Measurements from ENCODE around the gene CREB1.
"Not testable (repeated sequence)": the region's sequence is repeated elsewhere in the genome, so short reads cannot be mapped to it uniquely, and the experiment has no call there.

CREB1 gene

DNA sequence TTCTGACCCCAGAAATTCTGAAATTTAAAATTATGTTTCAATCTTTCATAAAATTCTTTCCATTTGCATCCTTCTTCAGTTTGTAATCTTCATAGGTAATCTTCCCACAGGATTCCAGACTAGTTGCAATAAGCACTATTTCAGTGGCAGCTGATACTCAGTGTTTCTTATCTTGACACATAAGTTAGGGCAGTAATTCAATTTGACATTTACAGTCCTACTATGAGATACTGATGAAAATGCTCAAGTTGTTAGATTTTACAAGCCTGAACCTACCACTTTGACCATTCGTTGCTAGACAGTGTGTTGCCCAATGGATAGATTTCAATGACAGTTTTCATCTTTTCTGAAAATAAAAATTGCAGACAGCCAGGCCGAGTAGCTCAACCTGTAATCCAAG is 85.1 kb downstream of the CREB1 start:
- in situ Hi-C loops (cut with MboI; ENCODE audit: low sequenced_read_pairs): no loop called here

DNA sequence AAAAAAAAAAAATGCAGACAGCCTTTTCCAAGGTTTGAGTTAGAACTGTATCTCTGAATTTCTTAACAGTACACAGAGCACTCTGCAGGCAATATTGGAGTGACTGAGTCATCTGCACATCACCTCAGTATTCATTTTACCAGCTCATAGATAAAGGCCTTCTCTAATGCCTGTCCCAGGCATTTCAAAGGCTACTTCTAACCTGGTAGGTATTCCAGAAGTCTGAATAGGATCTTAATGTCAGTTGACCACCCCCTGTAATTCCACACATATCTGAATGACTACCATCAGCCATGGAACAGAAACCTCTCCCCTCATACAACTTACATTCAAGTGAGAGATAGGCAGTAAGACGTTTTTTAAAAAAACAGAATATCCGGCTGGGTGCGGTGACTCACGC is 86.4 kb downstream of the CREB1 start:
- in situ Hi-C loops (cut with MboI; ENCODE audit: low sequenced_read_pairs): no loop called here

DNA sequence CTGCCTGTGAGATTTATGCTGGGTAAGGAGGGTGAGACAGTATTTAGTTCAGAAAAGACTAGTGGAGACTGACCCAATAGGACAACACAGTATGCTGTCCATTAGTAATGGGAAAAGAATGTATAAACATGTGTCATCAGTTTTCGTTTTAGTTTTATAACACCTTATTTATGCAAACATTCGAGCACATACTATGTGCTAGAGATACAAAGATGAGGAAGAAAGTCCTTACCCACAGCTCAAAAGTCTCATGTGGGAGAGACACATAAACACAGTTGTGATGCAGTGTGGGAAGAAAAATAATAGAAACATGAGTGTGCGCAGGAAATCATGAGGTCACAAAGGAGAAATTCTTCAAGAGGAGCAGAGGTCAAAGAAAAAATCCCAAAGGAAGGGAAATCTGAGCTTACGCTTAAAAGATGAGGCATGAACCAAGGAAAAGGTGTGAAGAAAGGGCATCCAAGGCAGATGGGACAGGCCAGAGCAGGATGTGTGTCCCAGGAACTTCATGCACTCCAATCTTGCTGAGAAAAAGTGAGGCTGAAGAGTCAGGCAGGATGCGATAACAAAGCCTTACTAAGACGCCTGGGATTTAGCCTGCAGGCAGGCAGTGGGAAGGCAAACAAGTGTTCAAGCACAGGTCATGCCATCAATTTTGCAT is 87.4 kb downstream of the CREB1 start:
- in situ Hi-C loops (cut with MboI; ENCODE audit: low sequenced_read_pairs): no loop called here

DNA sequence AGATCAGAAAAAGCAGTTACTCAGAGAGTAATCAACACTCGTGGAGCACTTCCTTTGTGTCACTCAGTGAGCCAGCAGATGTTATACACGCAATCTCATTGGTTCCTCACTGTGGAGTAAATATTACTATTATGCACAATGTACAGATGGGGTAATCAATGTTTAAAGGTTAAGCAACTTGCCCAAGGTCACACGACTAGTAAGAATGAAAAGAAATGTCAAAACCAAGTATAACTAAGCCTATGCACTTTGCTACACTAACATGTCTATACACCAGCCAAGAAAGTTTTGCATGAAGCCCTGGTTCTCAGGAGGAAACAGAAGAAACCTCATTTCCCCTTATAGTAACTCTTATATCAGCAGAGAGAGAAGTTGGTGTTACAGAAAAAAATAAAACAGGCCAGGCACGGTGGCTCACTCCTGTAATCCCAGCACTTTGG is 90.0 kb downstream of the CREB1 start:
- in situ Hi-C loops (cut with MboI; ENCODE audit: low sequenced_read_pairs): no loop called here

DNA sequence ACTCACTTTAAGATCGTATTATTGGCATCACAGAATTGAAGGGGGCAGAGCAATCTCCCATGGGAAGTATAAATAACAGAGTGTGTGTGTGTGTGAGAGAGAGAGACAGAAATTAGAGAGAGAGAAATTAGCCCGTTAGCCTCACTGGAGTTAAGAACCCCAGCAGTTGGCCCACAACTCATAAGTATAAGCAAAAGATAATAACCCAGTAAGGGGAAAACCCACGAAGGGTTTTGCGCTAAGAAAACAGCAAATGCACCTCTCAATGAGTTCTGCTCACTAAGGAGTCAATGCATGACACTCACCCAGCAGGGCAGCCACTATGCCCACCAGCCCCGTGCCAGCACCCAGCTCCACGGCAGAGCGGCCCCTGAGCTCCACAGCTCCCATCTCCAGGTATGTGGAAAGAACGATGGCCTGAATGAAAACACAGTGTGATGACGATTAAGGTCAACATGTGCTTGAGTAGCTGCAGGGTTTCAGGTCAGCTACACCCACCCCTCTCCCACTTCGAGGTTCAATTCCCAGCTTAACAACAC is 91.8 kb downstream of the CREB1 start:
- in situ Hi-C loops (cut with MboI; ENCODE audit: low sequenced_read_pairs): no loop called here

DNA sequence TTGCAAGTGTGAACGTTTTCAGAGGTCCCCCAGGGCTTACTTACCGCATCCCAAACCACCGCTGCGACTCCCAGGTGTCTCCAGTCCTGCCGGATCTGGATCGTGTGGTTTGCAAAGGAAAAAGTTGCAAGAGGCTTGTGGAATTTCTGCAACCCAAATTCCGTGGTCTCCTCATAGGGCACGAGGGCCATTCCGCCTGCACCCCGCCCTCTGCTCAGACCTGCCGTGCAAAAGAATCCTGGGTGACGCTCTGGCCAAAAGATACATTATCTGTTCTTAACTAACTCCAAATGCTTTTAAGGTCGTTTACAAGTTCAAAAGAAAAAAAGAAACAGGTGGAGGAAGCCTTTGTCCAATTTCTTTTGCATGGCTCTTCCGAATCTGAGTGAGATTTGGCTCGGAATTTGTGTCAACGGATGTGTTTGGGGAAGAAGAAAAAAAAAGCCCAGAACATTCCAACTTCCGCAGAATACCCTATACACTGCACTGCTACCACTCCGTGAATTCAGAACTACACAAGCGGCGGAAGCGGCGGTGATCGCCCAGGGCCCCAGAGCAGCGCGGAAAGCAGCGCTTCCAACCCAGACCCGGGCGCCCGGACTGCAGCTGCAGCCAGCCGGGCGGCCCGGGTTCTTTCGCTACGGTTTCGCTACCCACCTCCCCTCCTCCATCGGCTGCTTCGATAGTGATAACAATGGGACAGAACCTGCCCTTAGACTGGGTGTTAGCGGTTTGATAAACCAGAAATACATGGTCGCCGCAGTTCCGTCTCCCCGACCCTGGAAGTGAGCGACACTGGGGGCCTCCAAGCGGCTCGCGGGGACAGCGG is 94.6 kb downstream of the CREB1 start:
- in situ Hi-C loops (cut with MboI; ENCODE audit: low sequenced_read_pairs): no loop called here

DNA sequence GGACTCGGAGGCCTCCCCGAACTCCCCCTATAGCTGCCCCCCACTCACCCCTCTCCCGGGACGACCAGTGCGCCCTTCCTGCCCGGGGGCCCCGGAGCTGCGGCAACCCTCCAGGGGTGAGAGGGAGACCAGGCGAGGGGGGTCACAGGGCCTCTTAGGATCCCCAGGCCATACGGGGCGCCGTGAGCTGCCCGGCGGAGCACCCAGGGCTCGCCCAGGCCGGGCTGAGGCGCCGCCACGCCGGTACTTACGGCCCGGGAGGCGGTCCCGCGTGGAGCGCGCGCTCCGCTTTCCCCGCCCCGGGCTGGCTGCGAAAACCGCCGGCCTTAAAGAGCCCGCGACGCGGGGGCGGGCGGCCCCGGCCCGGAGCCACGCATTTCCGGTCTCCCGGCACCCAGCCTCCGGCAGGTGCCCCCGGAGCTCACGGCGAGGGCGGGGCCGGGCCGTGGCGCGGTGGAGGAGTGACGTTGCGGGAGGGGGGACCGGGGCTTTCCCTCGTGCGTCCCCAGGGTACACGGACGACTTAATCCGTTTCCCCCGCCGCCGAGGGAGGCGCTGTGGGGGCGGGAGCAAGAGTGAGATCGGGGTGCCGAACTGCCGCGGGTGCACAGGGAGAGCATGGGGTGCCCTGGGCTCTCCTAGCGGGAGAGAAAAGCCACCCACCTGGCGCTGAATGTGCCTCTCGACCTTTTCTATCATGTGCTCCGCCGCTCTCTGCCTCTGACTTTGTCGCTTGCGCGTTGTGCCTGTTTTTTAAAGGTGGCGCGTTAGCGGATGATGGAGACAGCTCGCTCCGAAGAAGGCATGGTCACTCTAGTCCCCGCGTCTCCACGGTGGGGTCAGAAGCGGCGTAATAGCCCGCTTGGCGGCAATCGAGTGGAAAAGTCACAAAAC is 95.5 kb downstream of the CREB1 start, which contains the start of gene METTL21A:
TSS of gene METTL21A (minus strand) at position 381 of the 894 bp plus-strand sequence. CDS start 1,019 bp downstream, outside the sequence.
- in situ Hi-C loops (cut with MboI; ENCODE audit: low sequenced_read_pairs): no loop called here

DNA sequence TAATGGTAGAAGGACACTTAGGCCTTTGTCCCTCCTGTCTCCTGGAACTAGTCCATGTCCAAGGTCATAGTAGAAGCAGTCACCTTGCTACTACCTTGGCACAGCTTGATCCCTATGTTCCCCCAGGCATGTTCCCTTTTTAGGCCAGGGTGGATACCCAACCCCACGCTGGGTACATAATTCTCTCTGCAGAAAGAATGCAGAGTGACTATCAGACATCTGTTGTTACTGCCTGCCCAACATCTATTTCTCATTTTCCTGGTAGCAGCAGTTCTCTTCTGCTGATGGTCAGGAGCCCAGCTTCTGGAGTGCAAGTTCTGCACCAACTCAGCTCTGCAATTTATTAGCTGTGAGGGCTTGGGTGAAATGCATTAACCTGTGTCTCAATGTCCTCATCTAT is 99.8 kb downstream of the CREB1 start:
- in situ Hi-C loops (cut with MboI; ENCODE audit: low sequenced_read_pairs): no loop called here

DNA sequence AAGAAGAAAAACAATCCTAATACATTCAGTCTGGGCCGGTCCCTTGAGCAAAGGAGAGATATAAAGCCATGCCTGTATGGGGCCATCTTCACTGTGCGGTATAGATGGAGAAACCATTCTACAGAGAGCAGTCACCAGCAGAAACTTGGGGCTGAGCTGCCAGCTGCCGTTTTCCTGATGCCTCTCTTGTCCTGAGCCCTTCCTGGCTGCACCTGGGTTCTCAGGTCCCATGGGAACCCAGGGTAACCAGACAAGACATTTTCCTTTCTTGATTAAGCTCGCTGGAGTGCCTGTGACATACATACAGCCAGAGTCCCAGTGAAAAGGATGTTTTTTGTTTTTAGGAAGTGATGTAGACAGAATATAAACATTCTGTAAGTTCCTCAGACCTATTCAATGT is 100.7 kb downstream of the CREB1 start:
- in situ Hi-C loops (cut with MboI; ENCODE audit: low sequenced_read_pairs): no loop called here

DNA sequence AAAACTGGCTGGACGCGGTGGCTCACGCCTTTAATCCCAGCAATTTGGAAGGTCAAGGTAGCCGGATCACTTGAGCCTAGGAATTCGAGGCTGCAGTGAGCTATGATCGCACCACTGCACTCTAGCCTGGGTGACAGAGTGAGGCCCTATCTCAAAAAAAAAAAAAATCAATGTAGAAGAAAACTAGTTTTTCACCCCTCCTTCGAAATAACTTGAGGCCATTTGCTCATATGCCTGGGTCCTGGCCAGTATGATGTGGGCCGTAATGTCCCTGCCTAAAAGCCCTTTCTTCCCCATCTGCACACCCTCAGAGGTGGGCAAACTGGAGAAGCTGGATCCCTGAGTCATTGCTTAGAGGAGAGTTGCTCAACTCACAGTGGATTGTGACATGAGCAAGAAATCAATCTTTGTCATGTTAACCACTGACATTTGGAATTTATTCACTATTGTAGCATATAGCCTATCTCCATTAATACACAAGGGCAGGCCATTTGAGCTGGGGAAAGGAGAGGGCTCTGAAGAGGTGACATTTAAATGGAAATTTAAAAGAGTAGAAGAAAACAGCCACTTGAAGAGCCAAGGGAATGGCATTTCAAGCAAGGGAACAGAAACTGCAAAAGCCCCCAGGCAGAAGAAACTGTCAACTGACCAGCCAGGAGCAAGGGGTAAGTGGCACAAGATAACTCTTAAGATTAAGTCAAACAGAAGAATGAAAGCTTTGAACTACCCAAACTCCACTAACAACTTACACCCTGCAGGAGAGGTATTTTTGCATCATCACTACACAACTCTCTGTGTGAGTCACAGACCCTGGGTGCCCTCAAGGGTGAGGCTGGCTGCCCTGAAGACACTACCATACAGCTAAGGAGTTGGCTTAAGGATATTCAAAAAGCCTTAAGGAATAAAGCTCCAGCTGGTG is 103.1 kb downstream of the CREB1 start:
- in situ Hi-C loops (cut with MboI; ENCODE audit: low sequenced_read_pairs): no loop called here

DNA sequence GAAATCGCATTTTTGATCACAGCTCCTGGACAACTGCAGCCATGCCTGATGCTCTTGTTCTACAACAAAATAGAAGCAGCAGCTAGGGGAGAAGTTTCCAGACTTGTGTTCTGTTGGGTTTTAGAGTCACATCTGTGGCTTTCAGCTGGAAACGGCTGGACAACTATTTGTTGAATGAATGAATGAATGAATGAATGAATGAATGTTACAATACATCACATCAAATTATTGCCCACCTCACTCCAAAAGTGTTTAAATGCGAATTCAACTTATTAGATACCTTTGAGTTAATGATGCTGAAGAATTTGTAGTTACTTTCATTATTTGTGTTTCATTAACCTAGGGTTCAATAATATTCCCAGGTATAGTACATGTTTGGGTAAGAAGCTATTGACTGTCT is 103.9 kb downstream of the CREB1 start:
- in situ Hi-C loops (cut with MboI; ENCODE audit: low sequenced_read_pairs): no loop called here

DNA sequence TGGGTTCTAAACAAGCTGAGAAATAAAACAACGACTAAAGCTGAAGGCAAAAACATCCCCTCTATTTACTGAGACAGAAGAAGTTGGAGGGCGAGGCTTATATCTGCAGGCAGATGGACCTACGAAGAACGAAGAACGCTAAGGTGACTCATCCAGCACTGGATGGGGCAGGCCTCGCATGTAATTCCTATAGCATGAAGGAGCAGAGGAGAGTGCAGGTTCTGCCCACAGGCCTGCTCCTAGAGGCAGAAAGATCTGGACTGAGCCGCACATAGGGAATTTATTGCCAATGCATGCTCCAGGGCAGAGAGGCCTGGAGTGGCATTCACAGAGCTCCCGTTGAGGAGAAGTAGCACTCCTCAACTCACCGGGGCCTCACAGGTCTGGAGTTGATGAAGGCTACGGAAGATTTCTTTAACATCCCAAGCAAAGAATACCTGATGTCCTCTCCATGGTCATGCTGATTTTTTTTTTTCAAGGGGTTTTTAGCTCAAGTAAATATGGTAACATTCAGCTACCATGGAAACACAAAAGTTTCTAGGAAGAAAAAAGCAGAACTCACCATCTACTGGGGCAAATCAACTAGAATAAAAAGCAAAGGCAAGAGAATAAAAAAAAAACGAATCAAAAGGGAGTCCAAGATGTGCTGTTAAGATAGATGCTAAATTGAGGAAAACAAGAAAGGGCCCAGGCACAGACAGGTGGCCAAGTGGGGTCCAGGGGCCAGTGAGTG is 105.9 kb downstream of the CREB1 start:
- in situ Hi-C loops (cut with MboI; ENCODE audit: low sequenced_read_pairs): no loop called here

DNA sequence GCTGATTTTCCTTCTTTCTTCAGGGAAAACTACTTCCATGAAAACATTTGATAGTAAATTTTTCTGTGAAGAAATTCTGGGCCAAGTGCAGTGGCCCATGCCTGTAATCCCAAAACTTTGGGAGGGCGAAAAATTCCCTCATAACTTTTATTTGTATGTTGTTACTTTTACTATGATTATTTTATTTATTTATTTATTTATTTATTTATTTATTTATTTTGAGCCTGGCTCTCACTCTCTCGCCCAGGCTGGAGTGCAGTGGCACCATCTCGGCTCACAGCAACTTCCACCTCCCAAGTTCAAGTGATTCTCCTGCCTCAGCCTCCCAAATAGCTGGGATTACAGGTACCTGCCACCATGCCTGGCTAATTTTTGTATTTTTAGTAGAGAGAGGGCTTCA is 109.5 kb downstream of the CREB1 start:
- in situ Hi-C loops (cut with MboI; ENCODE audit: low sequenced_read_pairs): not testable (repeated sequence)

DNA sequence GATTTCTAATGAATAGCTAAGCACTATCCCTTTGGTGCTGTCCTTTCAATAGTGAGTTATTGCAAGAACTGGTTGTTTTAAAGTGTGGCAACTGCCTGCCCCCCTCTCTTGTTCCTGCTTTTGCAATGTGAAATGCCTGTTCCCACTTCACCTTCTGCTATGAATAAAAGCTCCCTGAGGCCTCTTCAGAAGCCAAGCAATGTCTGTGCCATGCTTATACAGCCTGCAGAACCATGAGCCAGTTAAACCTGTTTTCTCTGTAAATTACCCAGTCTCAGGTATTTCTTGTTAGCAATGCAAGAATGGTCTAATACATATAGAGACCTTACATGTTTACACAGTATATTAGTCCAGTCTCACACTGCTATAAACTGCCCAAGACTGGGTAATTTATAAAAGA is 110.4 kb downstream of the CREB1 start:
- in situ Hi-C loops (cut with MboI; ENCODE audit: low sequenced_read_pairs): no loop called here

DNA sequence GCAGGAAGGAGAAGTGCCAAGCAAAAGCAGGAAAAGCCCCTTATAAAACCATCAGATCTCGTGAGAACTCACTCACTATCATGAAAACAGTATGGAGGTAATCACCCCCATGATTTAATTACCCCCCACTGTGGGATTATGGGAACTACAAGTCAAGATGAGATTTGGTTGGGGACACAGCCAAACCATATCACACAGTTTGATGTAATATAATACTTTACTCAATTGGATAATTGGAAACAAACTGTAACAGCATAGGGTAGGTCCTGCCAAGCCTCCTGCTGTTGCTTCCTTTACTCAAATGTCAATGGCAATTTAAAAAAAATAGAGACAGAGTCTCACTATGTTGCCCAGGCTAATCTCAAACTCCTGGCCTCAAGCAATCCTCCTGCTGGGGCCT is 110.9 kb downstream of the CREB1 start:
- in situ Hi-C loops (cut with MboI; ENCODE audit: low sequenced_read_pairs): no loop called here

DNA sequence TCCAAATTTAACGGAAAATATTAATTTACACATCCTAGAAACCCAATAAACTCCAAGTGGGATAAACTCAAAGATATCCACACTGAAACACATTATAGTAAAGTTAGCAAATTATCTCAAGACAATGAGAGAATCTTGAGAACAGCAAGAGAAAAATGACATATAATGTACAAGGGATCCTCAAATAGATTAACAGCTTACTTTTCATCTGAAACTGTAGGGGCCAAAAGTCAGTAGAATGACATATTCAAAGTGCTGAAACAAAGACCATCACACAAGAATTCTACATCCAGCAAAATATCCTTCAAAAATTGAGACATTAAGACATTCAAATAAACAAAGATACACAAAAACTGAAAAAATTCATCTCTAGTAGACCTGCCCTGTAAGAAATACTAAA is 114.1 kb downstream of the CREB1 start:
- in situ Hi-C loops (cut with MboI; ENCODE audit: low sequenced_read_pairs): no loop called here

DNA sequence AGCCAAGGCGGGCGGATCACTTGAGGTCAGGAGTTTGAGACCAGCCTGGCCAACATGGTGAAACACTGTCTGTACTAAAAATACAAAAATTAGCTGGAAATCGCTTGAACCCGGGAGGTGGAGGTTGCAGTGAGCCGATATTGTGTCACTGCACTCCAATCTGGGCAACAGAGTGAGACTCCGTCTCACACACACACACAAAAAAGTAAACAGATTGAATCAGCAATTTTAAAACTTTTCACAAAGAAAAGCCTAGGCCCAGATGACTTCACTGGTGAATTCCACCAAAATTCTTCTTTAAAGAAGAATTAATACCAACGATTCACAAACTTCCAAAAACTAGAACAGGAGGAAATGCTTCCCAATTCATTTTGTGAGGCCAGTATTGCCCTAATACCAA is 116.8 kb downstream of the CREB1 start:
- in situ Hi-C loops (cut with MboI; ENCODE audit: low sequenced_read_pairs): not testable (repeated sequence)

Measured in hTERT RPE-1 (cell line).